ENCODE measurements around the gene TPD52L1. TPM values are rescaled to one million over a fixed set of nuclear protein-coding genes. Genes with fewer than 3 reads are reported as not detected.
"Not testable (repeated sequence)": the region's sequence is repeated elsewhere in the genome, so short reads cannot be mapped to it uniquely, and the experiment has no call there.

The TPD52L1 gene
- total RNA-seq, 1 donor = 35.5 TPM

- Histone ChIP-seq H3K36me3 (ENCODE audit: insufficient read depth, low read length) (no peaks in the 10 kb centered on the region), H3K79me2 (ENCODE audit: insufficient read depth, low read length) (no peaks in the 10 kb centered on the region), H3K9me3 (ENCODE audit: low read depth, low read length) (no peaks in the 10 kb centered on the region), H3K27ac (ENCODE audit: low read depth, low read length) (no peak overlapping the region), H2AFZ (ENCODE audit: low read length) (no peak overlapping the region), H3K4me1 (ENCODE audit: insufficient read depth, low read length) (peaks cover 6% of the 10 kb centered on the region), H3K4me3 (ENCODE audit: insufficient read depth, low read length) (no peak overlapping the region), H3K4me2 (ENCODE audit: insufficient read depth, low read length) (no peak overlapping the region), H3K27me3 (ENCODE audit: insufficient read depth, low read length) (no peaks in the 10 kb centered on the region), H4K20me1 (ENCODE audit: insufficient read depth, low read length) (no peaks in the 10 kb centered on the region)
- no peak for DNase-seq (ENCODE audit: insufficient read length, low spot score, missing footprints)
- TF ChIP-seq, protein P1, sequence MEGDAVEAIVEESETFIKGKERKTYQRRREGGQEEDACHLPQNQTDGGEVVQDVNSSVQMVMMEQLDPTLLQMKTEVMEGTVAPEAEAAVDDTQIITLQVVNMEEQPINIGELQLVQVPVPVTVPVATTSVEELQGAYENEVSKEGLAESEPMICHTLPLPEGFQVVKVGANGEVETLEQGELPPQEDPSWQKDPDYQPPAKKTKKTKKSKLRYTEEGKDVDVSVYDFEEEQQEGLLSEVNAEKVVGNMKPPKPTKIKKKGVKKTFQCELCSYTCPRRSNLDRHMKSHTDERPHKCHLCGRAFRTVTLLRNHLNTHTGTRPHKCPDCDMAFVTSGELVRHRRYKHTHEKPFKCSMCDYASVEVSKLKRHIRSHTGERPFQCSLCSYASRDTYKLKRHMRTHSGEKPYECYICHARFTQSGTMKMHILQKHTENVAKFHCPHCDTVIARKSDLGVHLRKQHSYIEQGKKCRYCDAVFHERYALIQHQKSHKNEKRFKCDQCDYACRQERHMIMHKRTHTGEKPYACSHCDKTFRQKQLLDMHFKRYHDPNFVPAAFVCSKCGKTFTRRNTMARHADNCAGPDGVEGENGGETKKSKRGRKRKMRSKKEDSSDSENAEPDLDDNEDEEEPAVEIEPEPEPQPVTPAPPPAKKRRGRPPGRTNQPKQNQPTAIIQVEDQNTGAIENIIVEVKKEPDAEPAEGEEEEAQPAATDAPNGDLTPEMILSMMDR (IDR thresholded peaks at IDR 0.05; ENCODE audit: extremely low read depth, low read depth, low read length) = no peak
Measured at GRCh38 chr6:125121894-125122293, 31.7 kb upstream of the TPD52L1 start.

DNA sequence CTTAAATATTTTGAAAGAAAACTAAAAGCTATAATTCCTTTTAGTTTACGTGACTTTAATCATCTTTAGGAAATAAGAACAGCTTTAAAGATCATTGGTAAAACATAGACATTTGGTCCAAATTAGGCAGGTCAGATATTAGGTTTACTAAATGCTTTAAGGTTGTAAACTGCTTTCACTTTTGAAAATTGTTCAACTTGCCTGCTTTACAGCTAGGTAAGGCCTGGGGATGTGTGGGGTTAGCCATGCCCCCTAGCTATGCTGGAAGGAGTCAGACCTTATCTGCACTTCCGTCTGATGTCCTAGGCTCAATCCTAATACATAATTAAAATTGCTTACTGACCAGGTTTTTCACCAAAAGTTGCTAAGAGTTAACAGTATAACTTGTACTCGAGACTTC, 30.5 kb upstream of the TPD52L1 start:
- Histone ChIP-seq H3K4me1 (ENCODE audit: insufficient read depth, low read length) (peaks cover 2% of the 10 kb centered on the region), H3K27me3 (ENCODE audit: insufficient read depth, low read length) (no peaks in the 10 kb centered on the region), H4K20me1 (ENCODE audit: insufficient read depth, low read length) (no peaks in the 10 kb centered on the region), H3K4me3 (ENCODE audit: insufficient read depth, low read length) (no peak overlapping the region), H3K79me2 (ENCODE audit: insufficient read depth, low read length) (no peaks in the 10 kb centered on the region), H3K4me2 (ENCODE audit: insufficient read depth, low read length) (peak overlapping the region; percentile 43), H3K36me3 (ENCODE audit: insufficient read depth, low read length) (no peaks in the 10 kb centered on the region), H3K27ac (ENCODE audit: low read depth, low read length) (no peak overlapping the region), H3K9me3 (ENCODE audit: low read depth, low read length) (no peaks in the 10 kb centered on the region), H2AFZ (ENCODE audit: low read length) (peak overlapping the region; percentile 74)
- TF ChIP-seq, protein P1 (IDR thresholded peaks at IDR 0.05; ENCODE audit: extremely low read depth, low read depth, low read length) = no peak
- DNase-seq (ENCODE audit: insufficient read length, low spot score, missing footprints) = no peak

DNA sequence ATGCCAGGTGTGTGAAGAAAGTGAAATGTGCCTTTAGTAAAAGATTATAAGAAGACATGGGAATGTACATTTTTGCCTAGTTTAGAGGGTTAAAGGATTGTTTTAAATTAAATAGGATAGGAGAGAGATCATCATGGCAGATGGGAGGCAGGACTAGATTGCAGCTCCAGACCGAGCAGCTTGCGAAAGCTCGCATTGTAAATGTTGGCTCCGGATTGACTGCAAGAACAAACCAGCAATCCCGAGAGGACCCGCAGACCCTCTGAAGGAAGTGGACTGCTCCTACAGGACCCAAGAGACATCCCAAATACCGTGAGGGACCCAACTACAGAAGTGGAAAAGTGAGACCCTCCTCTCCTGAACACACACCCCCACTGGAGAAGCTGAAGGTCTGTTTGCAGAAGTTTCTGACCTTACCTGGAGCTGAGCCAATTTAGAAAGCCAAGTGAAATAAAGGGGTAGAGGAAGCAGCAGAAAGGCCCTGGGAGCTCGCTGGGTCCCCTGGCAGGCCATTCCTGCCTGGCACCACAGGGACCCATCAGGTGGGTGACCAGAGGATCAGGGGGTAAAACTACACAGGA, 30.0 kb upstream of the TPD52L1 start:
- no peaks in the 10 kb centered on the region for H4K20me1 ChIP-seq (ENCODE audit: insufficient read depth, low read length)
- peaks cover 2% of the 10 kb centered on the region for H3K4me1 ChIP-seq (ENCODE audit: insufficient read depth, low read length)
- H3K4me3 ChIP-seq (ENCODE audit: insufficient read depth, low read length) = no peak overlapping the region
- H3K27ac ChIP-seq (ENCODE audit: low read depth, low read length) = no peak overlapping the region
- peak overlapping the region; percentile 74 for H2AFZ ChIP-seq (ENCODE audit: low read length)
- no peaks in the 10 kb centered on the region for H3K79me2 ChIP-seq (ENCODE audit: insufficient read depth, low read length)
- DNase-seq (ENCODE audit: insufficient read length, low spot score, missing footprints) = no peak
- no peaks in the 10 kb centered on the region for H3K36me3 ChIP-seq (ENCODE audit: insufficient read depth, low read length)
- H3K9me3 ChIP-seq (ENCODE audit: low read depth, low read length) = no peaks in the 10 kb centered on the region
- H3K27me3 ChIP-seq (ENCODE audit: insufficient read depth, low read length) = no peaks in the 10 kb centered on the region
- H3K4me2 ChIP-seq (ENCODE audit: insufficient read depth, low read length) = peak overlapping the region; percentile 43
- TF ChIP-seq, protein P1 (IDR thresholded peaks at IDR 0.05; ENCODE audit: extremely low read depth, low read depth, low read length) = no peak

- Histone ChIP-seq H3K4me3 (ENCODE audit: insufficient read depth, low read length) (no peak overlapping the region), H3K4me2 (ENCODE audit: insufficient read depth, low read length) (peak overlapping the region; percentile 43), H3K27me3 (ENCODE audit: insufficient read depth, low read length) (no peaks in the 10 kb centered on the region), H4K20me1 (ENCODE audit: insufficient read depth, low read length) (no peaks in the 10 kb centered on the region), H3K9me3 (ENCODE audit: low read depth, low read length) (no peaks in the 10 kb centered on the region), H2AFZ (ENCODE audit: low read length) (peak overlapping the region; percentile 74), H3K4me1 (ENCODE audit: insufficient read depth, low read length) (peaks cover 2% of the 10 kb centered on the region), H3K36me3 (ENCODE audit: insufficient read depth, low read length) (no peaks in the 10 kb centered on the region), H3K27ac (ENCODE audit: low read depth, low read length) (no peak overlapping the region), H3K79me2 (ENCODE audit: insufficient read depth, low read length) (no peaks in the 10 kb centered on the region)
- TF ChIP-seq, protein P1 (IDR thresholded peaks at IDR 0.05; ENCODE audit: extremely low read depth, low read depth, low read length) = no peak
- DNase-seq (ENCODE audit: insufficient read length, low spot score, missing footprints) = no peak
Measured at GRCh38 chr6:125124049-125124669, 29.4 kb upstream of the TPD52L1 start.

DNA sequence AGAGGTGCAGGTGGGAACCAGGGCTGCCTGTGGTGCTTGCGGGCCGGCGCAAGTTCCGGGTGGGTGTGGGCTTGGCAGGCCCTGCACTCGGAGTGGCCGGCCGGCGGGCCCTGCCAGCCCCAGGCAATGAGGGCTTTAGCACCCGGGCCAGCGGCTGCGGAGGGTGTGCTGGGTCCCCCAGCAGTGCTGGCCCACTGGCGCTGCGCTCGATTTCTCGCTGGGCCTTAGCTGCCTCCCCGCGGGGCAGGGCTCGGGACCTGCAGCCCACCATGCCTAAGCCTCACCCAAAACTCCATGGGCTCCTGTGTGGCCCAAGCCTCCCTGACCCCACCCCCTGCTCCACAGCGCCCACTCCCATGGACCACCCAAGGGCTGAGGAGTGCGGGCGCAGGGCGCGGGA, 27.7 kb upstream of the TPD52L1 start:
- H3K79me2 ChIP-seq (ENCODE audit: insufficient read depth, low read length); H3K27ac ChIP-seq (ENCODE audit: low read depth, low read length); H3K36me3 ChIP-seq (ENCODE audit: insufficient read depth, low read length); H3K27me3 ChIP-seq (ENCODE audit: insufficient read depth, low read length); DNase-seq (ENCODE audit: insufficient read length, low spot score, missing footprints); H2AFZ ChIP-seq (ENCODE audit: low read length); H4K20me1 ChIP-seq (ENCODE audit: insufficient read depth, low read length); H3K9me3 ChIP-seq (ENCODE audit: low read depth, low read length); H3K4me3 ChIP-seq (ENCODE audit: insufficient read depth, low read length); H3K4me1 ChIP-seq (ENCODE audit: insufficient read depth, low read length); H3K4me2 ChIP-seq (ENCODE audit: insufficient read depth, low read length): not testable (repeated sequence)
